Neural progenitor cell (in vitro differentiated cells): ENCODE measurements around the gene UBE2R2.

Experiments
- CTCF ChIP-seq: fragments of 200-600 bp; sonication (generic); IDR thresholded peaks from 2 replicates; pipeline ENCODE4 v1.5.1; 2017; ENCODE audit warnings: antibody characterized with exemption, mild to moderate bottlenecking
- EZH2 ChIP-seq: fragments of 200-600 bp; sonication (generic); IDR thresholded peaks from 2 replicates; pipeline ENCODE4 v1.6.1; 2017; ENCODE audit warnings: antibody characterized with exemption, mild to moderate bottlenecking, moderate library complexity
- EZH2phosphoT487 ChIP-seq: fragments of 200-600 bp; sonication (generic); IDR thresholded peaks from 2 replicates; pipeline ENCODE4 v1.6.1; 2017; ENCODE audit warnings: antibody characterized with exemption

- TF ChIP-seq CTCF (no peak), EZH2 (no peak), EZH2phosphoT487 (no peak)
Observed at GRCh38 chr9:33917036-33917435, 100.1 kb downstream of the UBE2R2 start.
